HG03135 (cell line): ENCODE results near the gene RBBP7.
"Not testable (repeated sequence)": the region's sequence is repeated elsewhere in the genome, so short reads cannot be mapped to it uniquely, and the experiment has no call there.

ENCODE experiments used
- ATAC-seq: cut with Tn5 transposase; IDR thresholded peaks from one replicate; pipeline ENCODE4 v1.9.1; 2021; ENCODE audit warnings: mild to moderate bottlenecking, moderate library complexity; ENCODE audit not compliant: unreplicated experiment

Gene RBBP7

GRCh38 chrX:16867947-16868346 lies 2.2 kb downstream of the RBBP7 start:
- ATAC-seq, result no peak

- no peak for ATAC-seq
Observed at GRCh38 chrX:16862829-16863228, 7.3 kb downstream of the RBBP7 start.

- no peak for ATAC-seq
Observed at GRCh38 chrX:16856744-16857143, 13.4 kb downstream of the RBBP7 start.

GRCh38 chrX:16856076-16856404 lies 14.1 kb downstream of the RBBP7 start:
- not testable (repeated sequence) for ATAC-seq

- ATAC-seq, result no peak
Observed at GRCh38 chrX:16855363-16856075, 14.6 kb downstream of the RBBP7 start.

- no peak for ATAC-seq
Observed at GRCh38 chrX:16853537-16853936, 16.6 kb downstream of the RBBP7 start.

- no peak for ATAC-seq
Observed at GRCh38 chrX:16852617-16853179, 17.5 kb downstream of the RBBP7 start.

- ATAC-seq, result no peak
Observed at GRCh38 chrX:16851827-16852226, 18.3 kb downstream of the RBBP7 start.

- ATAC-seq, result no peak
Observed at GRCh38 chrX:16851421-16851820, 18.7 kb downstream of the RBBP7 start.

- ATAC-seq, result no peak
Observed at GRCh38 chrX:16848541-16848940, 21.6 kb downstream of the RBBP7 start.

GRCh38 chrX:16845686-16846085 lies 24.5 kb downstream of the RBBP7 start:
- ATAC-seq, result no peak

GRCh38 chrX:16843208-16843909 lies 26.8 kb downstream of the RBBP7 start:
- no peak for ATAC-seq

GRCh38 chrX:16842684-16843083 lies 27.5 kb downstream of the RBBP7 start:
- ATAC-seq, result no peak

GRCh38 chrX:16839852-16840460 lies 30.2 kb downstream of the RBBP7 start:
- no peak for ATAC-seq

GRCh38 chrX:16839219-16839851 lies 30.8 kb downstream of the RBBP7 start:
- no peak for ATAC-seq

GRCh38 chrX:16838202-16839066 lies 31.7 kb downstream of the RBBP7 start:
- no peak for ATAC-seq

- no peak for ATAC-seq
Observed at GRCh38 chrX:16836371-16836770, 33.8 kb downstream of the RBBP7 start.

GRCh38 chrX:16834806-16835205 lies 35.4 kb downstream of the RBBP7 start:
- no peak for ATAC-seq

GRCh38 chrX:16832301-16832700 lies 37.9 kb downstream of the RBBP7 start:
- no peak for ATAC-seq

GRCh38 chrX:16828124-16828908 lies 41.8 kb downstream of the RBBP7 start:
- no peak for ATAC-seq
